ENCODE data around the gene GCC1. TPM values are rescaled to one million over a fixed set of nuclear protein-coding genes. Genes with fewer than 3 reads are reported as not detected.
"Not testable (repeated sequence)": the region's sequence is repeated elsewhere in the genome, so short reads cannot be mapped to it uniquely, and the experiment has no call there.

GCC1 gene
- total and polyA plus RNA-seq, 2 experiments from 2014 or later: 9.6 to 15.6 TPM

GRCh38 chr7:127571741-127572505, 13.5 kb downstream of the GCC1 start:
- H3K36me3 ChIP-seq: no peaks in the 10 kb centered on the region
- no peaks in the 10 kb centered on the region for H3K27me3 ChIP-seq
- no peaks in the 10 kb centered on the region for H3K4me1 ChIP-seq (ENCODE audit: low read depth)
- no peak overlapping the region for H3K4me3 ChIP-seq
- H3K27ac ChIP-seq: no peak overlapping the region
- no peak for DNase-seq (ENCODE audit: low read depth in 1 of 2, low spot score in 1 of 2)
- no peak for TF ChIP-seq CTCF (IDR thresholded peaks at IDR 0.05; ENCODE audit: low read depth, low read length)
- H3K9me3 ChIP-seq (ENCODE audit: low read depth): no peaks in the 10 kb centered on the region

DNA sequence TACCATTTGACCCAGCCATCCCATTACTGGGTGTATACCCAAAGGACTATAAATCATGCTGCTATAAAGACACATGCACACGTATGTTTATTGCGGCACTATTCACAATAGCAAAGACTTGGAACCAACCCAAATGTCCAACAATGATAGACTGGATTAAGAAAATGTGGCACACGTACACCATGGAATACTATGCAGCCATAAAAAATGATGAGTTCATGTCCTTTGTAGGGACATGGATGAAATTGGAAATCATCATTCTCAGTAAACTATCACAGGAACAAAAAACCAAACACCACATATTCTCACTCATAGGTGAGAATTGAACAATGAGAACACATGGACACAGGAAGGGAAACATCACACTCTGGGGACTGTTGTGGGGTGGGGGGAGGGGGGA, 17.4 kb downstream of the GCC1 start:
- not testable (repeated sequence) for H3K36me3 ChIP-seq

GRCh38 chr7:127566242-127566641, 19.2 kb downstream of the GCC1 start:
- H3K36me3 ChIP-seq: no peaks in the 10 kb centered on the region
- TF ChIP-seq CTCF (IDR thresholded peaks at IDR 0.05; ENCODE audit: low read depth, low read length): no peak
- H3K27me3 ChIP-seq: no peaks in the 10 kb centered on the region

More for the DNA sequence above, 17.4 kb downstream of the GCC1 start:
- H3K9me3 ChIP-seq (ENCODE audit: low read depth); H3K4me3 ChIP-seq; H3K27ac ChIP-seq; H3K4me1 ChIP-seq (ENCODE audit: low read depth); DNase-seq (ENCODE audit: low read depth in 1 of 2, low spot score in 1 of 2); H3K27me3 ChIP-seq: not testable (repeated sequence)

GRCh38 chr7:127557803-127558202, 27.6 kb downstream of the GCC1 start:
- no peak for TF ChIP-seq CTCF (IDR thresholded peaks at IDR 0.05; ENCODE audit: low read depth, low read length)
- Histone ChIP-seq H3K4me3 (no peak overlapping the region), H3K27ac (no peak overlapping the region), H3K27me3 (no peaks in the 10 kb centered on the region), H3K4me1 (ENCODE audit: low read depth) (no peaks in the 10 kb centered on the region), H3K9me3 (ENCODE audit: low read depth) (no peaks in the 10 kb centered on the region), H3K36me3 (no peaks in the 10 kb centered on the region)
- DNase-seq (ENCODE audit: low read depth in 1 of 2, low spot score in 1 of 2): no peak

More at GRCh38 chr7:127566242-127566641, 19.2 kb downstream of the GCC1 start:
- no peaks in the 10 kb centered on the region for H3K4me1 ChIP-seq (ENCODE audit: low read depth)
- H3K9me3 ChIP-seq (ENCODE audit: low read depth): no peaks in the 10 kb centered on the region
- no peak for DNase-seq (ENCODE audit: low read depth in 1 of 2, low spot score in 1 of 2)
- H3K4me3 ChIP-seq: no peak overlapping the region
- H3K27ac ChIP-seq: no peak overlapping the region

- Histone ChIP-seq H3K27ac (no peak overlapping the region), H3K4me1 (ENCODE audit: low read depth) (no peaks in the 10 kb centered on the region), H3K36me3 (no peaks in the 10 kb centered on the region), H3K4me3 (no peak overlapping the region), H3K27me3 (no peaks in the 10 kb centered on the region), H3K9me3 (ENCODE audit: low read depth) (no peaks in the 10 kb centered on the region)
- TF ChIP-seq CTCF (IDR thresholded peaks at IDR 0.05; ENCODE audit: low read depth, low read length): no peak
- DNase-seq (ENCODE audit: low read depth in 1 of 2, low spot score in 1 of 2): no peak
Observed at GRCh38 chr7:127556404-127556803, 29.0 kb downstream of the GCC1 start.

DNA sequence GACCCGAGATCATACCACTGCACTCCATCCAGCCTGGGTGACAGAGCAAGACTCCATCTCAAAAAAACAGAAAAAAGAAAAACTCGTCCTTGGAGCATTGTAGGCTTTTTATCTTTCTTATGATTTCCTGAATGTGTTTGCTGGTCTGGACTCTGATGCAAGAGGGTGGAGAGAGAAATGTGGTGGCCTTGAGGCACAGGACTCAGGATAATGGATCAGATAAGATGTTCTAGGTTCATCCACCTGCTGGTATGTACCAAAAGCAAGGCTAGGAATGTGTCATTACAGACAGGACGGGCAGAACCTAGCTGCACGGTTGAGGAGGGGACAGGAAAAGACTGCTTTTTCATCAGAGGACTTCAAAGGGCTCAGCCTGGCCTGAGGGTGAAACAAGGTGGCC, 33.5 kb downstream of the GCC1 start:
- Histone ChIP-seq H3K9me3 (ENCODE audit: low read depth) (no peaks in the 10 kb centered on the region), H3K27me3 (no peaks in the 10 kb centered on the region), H3K36me3 (no peaks in the 10 kb centered on the region), H3K4me3 (no peak overlapping the region), H3K4me1 (ENCODE audit: low read depth) (no peaks in the 10 kb centered on the region), H3K27ac (no peak overlapping the region)
- DNase-seq (ENCODE audit: low read depth in 1 of 2, low spot score in 1 of 2): no peak
- no peak for TF ChIP-seq CTCF (IDR thresholded peaks at IDR 0.05; ENCODE audit: low read depth, low read length)
